HG03135 (cell line): ENCODE results near the gene BZW1.

Experiments
- ATAC-seq: cut with Tn5 transposase; IDR thresholded peaks from one replicate; pipeline ENCODE4 v1.9.1; 2021; ENCODE audit warnings: mild to moderate bottlenecking, moderate library complexity; ENCODE audit not compliant: unreplicated experiment

Gene BZW1

GRCh38 chr2:200811333-200812121 lies at the start of gene BZW1:
BZW1 (plus strand) TSS chr2:200811910; CDS start chr2:200813218, 1,308 bp downstream.
- peak; percentile 80 for ATAC-seq

DNA sequence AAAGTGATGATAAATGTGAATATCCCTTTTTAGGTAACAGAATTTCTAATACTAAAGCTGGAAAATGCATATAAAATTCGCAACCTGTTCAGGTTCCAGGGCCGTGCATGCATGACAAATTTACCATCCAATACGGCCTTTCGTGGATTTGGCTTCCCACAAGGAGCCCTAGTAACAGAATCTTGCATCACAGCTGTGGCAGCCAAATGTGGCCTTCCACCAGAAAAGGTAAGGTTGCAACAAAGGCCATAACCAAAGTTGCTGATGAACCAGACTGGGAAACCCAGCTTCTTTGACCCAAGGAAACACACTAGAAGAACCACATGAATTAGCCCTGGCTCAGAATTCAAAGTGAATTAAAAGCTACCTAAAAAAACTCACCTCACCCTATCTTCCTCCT lies 49.6 kb upstream of the BZW1 start:
- no peak for ATAC-seq

DNA sequence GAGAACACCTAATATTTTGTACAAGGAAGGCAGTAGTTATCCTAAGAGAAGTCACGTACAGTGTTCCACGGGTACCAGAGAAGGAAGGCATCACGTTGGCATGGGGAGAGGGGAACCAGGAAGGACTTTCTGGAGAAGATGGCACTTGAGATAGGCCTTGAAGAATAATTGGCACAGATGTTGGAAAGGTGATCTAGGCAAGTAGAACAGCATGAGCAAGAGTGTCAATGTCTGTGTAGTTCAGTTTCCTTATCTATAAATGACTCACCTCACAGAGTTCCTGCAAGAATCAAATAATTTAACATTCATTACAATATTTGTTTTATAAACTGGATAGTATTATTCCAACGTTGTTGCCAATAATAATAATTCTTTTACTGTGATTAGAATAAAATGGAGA lies 48.3 kb upstream of the BZW1 start:
- ATAC-seq = no peak

GRCh38 chr2:200765139-200765951 lies 46.4 kb upstream of the BZW1 start:
- ATAC-seq = no peak

DNA sequence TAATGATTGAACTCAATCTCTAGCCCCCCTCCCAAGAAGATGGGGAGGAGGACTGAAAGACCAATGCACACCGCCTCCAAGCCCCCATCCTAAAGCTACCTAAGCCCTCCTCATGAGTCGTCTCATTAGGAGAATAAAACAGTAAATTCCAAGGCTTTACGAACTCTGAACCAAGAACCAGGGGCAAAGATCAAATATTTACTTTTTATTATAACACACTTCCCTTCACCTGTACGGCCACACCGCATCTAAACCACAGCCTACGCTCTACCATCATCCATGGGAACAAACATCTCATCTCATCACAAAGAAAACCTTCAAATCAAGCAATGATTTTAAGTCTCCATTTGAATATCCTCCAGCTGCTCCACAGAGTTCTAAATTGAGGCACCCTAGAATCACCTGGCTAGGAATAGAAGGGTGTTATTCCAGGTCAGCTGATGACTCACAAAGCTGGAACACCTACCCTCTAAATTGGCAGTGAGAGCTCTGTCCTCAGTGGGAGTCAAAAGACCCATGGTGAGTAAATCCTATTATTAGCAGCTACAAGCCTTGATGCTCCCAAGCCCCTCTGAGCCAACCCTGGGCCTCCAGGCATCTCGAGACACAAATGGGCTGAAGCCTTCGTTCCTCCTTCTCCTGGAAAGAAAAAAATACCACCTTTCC lies 45.6 kb upstream of the BZW1 start:
- no peak for ATAC-seq

GRCh38 chr2:200767111-200767885 lies 44.4 kb upstream of the BZW1 start:
- no peak for ATAC-seq

DNA sequence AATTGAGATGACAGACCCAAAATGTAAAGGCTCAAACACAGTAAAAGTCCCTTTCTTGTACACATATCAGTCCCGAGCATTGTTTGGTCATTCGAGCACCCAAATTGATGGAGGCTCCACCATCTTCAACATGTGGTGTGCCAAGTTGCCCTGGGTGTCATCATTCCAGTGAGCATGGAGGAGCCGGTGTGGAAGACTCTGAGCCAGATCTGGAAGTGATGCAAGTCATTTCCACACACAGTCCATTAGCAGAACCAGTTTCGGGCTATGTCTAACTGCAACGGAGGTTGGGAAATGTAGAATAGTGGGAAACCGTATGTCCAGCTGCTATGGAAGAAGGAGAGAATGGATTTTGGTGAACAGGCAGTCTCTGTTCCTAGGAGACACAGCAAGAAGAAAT lies 40.9 kb upstream of the BZW1 start:
- no peak for ATAC-seq

- no peak for ATAC-seq
Observed at GRCh38 chr2:200772620-200773019, 39.1 kb upstream of the BZW1 start.

- ATAC-seq = no peak
Observed at GRCh38 chr2:200773083-200773482, 38.6 kb upstream of the BZW1 start.

DNA sequence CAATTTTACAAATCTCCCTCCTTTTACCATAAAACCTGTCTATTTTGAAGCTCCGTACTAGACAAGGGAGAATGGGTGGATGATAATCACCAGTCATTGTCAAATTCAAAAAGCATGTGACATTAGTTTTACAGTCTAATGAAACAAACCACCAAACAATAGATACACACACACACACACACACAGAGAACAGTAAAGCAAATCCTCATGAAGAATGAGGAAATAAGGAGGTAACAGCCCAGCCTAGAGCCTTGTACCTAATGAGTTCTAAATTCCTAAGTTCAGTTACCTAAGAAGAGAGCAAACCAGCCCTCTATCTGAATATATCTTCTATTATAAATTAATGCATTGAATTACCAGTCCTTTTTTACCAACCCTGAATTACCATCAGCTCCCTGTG lies 36.8 kb upstream of the BZW1 start:
- ATAC-seq = no peak

GRCh38 chr2:200777275-200777674 lies 34.4 kb upstream of the BZW1 start:
- no peak for ATAC-seq

GRCh38 chr2:200778038-200778437 lies 33.7 kb upstream of the BZW1 start:
- no peak for ATAC-seq

GRCh38 chr2:200779214-200779613 lies 32.5 kb upstream of the BZW1 start:
- ATAC-seq = no peak

DNA sequence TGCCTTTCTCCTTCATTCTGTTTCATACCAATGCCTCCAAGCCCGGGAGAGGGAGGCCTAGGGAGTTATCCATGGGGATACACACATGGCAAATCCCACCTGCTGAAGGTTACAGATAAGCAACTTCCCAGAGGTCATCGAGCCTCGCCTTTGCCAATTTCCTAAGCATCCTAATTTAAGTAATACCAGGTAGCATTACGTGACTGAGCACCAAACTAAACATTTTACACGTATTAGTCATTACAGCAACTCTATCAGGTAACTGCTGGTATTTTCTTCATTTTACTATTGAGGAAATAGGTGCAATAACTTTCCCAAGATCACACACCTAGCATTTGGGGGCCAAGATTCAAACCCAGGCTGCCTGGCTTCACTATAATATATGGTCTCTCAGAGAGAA lies 30.1 kb upstream of the BZW1 start:
- no peak for ATAC-seq

DNA sequence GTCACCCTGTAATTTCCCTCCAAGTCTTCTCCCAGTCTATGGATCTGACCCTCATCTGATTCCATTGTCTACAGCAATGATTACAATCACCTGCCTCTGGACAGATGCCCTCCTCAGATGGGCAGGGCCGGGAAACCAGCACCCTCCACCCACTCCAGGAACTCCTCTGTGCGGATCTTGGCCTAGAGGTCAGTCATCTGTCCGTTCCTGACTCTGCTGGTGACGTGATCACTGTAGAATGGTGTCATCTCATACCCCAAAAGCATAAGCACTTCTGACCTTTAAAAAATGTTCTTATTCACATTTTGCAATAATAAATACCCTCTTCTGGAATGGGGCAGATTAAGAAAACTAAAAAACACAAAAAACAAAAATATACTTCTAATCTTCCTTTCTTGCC lies 29.5 kb upstream of the BZW1 start:
- no peak for ATAC-seq

GRCh38 chr2:200784215-200784614 lies 27.5 kb upstream of the BZW1 start:
- no peak for ATAC-seq

- no peak for ATAC-seq
Observed at GRCh38 chr2:200786423-200786822, 25.3 kb upstream of the BZW1 start.

- ATAC-seq = no peak
Observed at GRCh38 chr2:200786826-200787225, 24.9 kb upstream of the BZW1 start.

GRCh38 chr2:200787351-200788120 lies 24.2 kb upstream of the BZW1 start:
- no peak for ATAC-seq

- ATAC-seq = no peak
Observed at GRCh38 chr2:200788121-200788718, 23.5 kb upstream of the BZW1 start.
